Glomerular visceral epithelial cell (primary cell): ENCODE results near the gene PBX1.
"Not testable (repeated sequence)": the region's sequence is repeated elsewhere in the genome, so short reads cannot be mapped to it uniquely, and the experiment has no call there.

Experiments used
- DNase-seq: peaks from one replicate; pipeline ENCODE4 v3.0.0-alpha.2; 2016; ENCODE audit errors: extremely low spot score

PBX1 gene

DNA sequence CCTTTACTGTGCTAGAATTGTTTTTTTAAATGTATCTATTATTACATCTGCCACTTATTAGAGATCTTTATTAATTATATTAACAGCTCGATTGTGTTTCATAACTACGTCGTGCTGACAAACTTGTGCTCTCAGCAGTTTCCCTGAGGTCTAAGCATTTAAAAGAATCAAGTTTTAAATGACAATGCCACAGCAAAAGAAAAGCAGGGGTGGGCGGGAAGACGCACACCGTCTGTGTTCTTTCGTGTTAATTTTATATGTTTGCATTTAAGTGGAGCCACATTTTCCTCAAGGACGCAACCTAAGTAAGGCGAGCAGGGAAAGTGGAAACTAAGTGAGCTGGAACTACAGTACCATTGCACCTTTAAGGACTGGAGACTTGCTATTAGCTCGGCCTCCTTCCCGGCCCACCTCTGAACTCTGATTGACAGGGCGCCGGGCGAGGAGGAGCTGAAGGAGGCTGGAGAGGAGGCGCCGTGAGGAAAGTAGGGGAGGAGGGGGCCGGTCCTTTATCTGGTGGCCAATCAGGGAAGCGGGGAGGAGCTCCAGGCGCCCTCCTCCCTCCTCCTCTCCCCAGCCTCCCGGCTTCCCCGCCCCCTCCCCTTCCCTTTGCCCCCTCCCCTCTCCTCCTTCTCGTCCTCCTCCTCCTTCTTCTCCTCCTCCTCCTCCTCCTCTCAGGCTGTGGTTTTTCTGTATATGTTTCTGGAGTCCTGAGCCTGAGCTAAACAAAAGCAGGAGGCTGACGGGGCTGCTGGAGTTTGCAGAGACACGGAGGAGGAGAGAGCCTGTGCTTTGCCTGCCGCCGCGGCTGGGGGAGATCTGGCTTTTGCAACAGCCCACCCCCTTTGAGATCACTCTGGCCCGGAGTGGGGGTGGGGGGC is at the start of gene PBX1:
TSS of gene PBX1 (plus strand) at position 724 of the 881 bp plus-strand sequence.
- DNase-seq: peak; percentile 93

DNA sequence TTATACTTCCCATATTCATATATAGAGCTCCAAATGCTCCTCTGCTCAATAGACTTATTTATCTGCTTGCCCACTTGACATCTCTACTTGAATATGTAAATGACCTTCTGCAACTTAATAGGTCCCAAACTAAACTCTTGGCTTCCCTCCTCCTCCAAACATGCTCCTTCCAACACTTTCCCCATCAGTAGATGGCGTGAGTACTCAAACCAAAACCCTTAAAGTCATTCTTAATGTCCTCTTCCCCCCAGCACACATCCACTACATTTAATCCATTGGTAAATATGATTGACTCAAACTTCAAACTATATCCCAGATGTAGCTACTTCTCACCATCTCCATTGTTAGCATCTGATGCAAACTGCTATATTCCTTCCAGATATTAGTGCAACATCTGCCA is 48.5 kb upstream of the PBX1 start:
- DNase-seq: no peak

DNA sequence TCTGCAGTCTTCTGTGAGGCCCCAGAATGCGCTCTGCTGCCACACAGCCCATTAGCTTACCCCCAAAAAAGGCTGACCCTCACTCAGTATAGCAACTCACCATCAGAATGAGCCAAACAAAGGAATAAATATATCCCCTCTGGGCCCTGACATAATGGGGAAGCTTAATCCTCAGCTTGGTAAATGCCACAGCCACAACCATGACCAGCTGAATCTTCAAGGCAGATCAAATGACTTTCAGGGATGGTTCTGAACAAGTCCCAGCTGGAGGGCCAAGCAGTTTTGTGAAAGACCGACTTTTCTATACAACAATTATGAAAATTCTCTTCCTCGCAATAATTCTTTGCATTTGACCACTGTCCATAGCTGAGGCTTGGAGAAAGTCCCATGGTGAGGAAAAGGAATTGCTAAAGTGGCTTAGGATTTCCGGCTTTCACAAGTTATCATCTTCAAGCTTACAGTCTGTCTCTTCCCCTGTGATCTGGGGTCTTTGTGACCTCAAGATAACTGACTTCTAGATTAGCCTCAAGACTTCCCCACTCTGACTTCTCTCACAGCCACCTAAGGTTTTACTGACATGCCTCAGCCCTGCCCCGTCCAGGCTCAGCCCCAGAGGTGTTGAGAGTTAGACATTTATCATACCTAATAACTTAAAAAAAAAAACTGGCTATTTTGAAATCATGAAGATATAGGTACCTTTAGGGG is 47.8 kb upstream of the PBX1 start:
- DNase-seq: no peak

DNA sequence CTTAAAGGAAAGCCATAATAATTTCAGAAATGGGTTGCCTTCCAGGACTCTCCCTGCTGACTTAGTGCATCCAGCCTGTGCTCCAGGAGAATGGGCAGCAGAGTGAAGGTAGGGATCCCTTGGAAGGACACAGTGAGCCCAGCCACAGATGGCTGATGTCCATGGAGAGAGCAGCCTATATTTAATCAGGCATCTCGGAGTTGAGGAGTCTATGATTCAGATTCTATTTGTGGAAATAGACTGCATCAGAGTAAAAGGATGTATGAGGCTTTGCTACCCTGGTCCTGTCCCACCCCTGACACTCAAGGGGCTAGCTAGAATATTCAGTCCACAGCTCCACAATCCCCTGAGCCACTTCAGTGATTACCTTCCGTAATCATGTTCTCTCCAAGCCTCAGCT is 43.8 kb upstream of the PBX1 start:
- DNase-seq: no peak

DNA sequence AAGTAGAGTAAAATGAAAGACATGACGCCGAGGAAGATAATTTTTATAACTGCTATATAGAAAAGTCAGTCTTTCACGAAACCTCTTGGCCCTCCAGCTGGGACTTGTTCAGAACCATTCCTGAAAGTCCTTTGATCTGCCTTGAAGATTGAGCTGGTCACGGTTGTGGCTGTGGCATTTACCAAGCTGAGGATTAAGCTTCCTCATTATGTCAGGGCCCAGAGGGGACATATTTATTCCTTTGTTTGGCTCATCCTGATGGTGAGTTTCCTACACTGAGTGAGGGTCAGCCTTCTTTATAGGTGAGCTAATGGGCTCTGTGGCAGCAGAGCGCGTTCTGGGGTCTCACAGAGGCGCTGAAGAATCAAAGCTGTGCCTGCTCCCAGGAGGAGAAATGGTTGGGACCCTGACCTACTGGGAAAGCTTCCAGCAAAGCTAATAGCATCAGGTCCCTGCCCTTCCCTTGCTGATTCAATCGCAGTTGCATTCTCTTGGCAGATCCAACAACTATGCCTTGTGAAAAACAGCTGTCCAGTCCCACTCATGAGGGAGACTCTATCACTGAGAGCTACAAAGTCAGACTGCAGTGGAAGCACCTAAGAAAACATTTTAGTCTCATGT is 43.2 kb upstream of the PBX1 start:
- DNase-seq: no peak

DNA sequence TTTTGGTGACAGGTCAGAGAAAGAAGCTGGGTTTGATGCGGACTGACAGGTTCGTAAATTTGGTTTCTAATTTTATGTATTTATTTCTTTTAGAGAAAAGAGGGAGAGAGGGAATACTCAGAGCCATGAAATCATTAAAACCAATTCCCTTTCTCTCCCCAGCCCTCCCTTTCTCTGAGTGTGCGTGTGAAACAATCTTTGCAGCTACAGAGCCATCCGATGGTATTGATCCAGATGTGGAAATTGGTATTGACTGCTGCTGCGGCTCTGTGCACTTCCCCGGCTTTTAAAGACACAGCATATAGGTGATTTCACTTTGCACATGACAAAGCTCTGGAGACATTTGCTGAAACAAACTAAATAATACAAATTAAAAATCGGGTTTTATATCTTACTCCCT is 42.4 kb upstream of the PBX1 start:
- no peak for DNase-seq

DNA sequence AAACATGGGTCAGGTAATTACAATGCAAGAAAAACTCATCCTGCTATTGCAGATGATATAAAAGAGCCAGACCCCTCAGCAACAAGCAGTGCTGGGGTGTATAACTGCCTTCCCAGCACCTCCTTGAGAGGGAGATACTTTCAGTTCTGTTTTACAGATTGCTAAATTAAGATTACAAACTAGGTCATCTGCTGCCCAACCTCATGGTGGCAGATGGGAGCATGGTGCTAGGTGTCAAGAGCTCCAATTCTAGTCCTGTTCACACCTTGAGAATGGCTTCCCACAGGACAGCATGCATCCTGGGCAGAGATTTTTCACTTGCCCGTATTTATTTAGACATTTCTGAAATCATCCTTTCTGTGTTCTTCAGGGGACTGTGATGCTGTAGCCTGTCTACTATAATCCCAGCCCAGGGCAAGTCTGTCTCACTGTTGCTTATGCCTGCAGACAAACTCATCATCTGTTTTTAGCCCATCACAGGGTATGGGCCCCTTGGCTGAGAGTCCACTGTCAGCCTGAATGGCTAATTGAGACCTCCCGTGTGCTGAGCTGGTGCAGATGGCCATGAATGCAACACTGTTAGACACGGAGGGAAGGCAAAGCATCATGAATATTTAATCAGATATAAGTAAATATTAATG is 40.2 kb upstream of the PBX1 start:
- DNase-seq: no peak

DNA sequence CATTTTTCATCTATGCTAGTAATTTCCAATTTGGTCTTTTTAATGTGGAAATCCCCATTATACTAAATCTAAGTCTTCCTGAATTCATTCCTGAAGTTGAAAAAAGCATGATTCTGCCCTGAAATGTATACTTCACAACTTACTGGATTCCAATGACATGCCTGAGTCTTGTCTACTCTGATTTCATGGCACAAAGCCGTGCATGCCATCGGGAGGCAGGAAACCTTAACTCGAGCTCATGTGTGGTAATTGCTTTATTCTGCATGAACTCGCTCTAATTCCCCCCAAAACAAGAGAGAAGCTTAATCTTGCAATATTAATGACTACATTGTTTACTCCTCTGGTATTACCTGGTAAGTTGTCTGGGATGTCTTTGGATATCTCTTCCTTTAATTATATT is 39.6 kb upstream of the PBX1 start:
- no peak for DNase-seq

DNA sequence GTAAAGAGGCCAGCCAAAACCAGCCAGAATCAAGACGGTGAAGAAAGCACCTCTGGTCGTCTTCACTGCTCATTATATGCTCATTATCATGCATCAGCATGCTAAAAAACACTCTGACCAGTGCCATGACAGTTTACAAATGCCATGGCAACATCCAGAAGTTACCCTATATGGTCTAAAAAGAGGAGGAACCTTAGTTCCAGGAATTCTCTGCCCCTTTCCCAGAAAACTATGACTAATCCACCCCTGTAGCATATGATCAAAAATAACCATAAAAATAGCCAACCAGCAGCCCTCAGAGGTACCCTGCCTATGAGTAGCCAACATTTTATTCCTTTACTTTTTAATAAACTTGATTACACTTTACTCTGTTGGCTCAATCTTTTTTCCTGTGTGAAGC is 34.2 kb upstream of the PBX1 start:
- no peak for DNase-seq

DNA sequence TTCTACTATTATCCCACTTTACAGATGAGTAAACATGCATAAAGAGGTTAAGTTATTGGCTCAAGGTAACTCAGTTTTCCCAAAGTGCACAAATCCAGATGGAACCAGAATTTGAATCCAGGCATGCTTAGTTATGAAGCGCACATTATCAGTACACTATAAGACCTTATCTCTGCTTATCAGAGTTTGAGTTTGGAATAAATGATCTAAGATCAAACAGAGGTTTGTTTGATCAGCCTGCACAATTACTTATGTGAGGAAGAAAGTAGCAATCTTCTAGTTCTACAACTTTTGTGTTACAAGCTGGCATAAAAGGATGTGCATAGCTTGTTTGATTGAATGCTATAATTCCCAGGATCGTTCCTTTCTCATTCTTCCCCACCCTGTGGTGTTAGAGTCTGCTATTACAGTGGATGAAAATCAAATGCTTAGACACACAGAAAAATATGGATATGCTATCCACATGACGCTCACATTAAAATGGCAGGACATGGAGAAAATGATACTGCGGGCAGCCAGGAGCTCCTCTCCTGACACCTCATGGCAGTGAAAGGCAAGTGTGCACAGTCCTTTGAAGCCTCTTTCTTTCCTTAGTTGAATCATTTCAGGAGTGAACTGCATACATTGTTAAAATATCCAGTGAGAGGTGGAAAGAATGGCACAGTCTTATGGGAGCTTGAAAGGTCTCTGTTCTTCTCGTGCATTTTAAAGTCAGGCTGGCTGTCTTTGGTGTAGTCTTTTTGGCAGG is 23.9 kb upstream of the PBX1 start:
- DNase-seq: no peak

DNA sequence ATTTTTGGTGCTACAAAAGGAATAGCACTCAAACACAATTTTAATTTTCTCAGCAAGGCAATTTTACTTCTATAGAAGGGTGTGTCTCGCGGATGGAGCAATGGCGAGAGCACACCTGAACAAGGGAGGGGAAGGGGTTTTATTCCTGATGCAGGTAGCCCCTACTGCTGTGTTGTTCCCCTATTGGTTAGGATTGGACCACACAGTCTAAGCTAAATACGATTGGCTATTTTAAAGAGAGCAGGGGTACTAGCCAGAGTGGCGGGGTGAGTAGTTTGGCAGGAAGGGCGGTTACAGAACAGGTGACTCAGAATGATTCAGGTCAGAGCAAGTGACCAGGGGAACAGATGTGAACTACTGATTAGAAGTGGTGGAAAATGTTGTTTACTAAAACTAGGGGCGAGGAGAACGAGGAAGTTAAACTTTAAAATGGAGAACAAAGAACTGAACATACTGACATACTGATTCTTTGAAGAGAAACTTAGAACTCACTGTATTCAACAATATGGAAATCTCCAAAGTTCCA is 6.5 kb upstream of the PBX1 start:
- not testable (repeated sequence) for DNase-seq

DNA sequence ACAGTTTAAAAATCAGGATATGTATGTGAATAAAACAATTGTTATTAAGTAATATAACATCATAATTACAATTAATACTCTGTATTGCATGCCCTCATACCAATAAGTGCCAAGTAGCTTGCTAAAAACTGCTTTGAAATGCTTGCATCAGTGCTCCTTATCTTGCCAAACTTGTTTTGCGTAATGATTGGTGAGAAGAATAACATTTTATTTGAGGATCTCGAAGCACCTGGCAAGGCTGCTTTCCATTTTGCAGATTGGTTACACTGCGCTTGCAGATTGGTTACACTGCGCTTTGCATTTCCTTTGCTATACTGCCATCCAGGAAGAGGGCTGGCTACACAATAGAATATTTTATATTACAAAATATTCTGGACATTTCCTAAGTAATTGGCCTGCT is 1.7 kb upstream of the PBX1 start:
- no peak for DNase-seq

DNA sequence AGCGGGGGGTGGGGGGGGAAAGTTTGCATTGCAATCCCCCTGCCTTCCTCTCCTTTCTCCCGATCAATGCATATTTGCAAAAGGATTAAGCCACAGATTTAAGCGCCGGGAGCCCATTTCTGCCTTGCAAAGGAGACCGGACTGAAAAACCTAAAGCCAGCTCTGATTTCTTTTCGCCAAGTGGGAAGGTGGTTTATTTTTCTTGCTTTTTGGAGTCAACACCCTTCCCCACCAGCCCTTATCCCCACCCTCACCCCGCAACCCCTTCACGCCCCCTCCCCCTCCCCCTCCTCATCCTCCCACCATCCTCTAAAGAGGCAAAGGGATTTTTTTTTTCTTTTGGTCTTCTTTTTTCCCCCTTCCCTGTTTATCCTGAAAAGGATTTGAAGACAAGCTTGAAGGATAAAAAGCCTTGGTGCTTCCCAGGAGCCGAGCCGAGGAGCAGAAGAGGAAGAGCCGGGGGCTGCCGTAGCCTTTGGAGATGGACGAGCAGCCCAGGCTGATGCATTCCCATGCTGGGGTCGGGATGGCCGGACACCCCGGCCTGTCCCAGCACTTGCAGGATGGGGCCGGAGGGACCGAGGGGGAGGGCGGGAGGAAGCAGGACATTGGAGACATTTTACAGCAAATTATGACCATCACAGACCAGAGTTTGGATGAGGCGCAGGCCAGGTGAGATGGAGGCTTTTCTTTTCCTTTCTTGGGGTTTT is 513 bp downstream of the PBX1 start:
- DNase-seq: no peak

DNA sequence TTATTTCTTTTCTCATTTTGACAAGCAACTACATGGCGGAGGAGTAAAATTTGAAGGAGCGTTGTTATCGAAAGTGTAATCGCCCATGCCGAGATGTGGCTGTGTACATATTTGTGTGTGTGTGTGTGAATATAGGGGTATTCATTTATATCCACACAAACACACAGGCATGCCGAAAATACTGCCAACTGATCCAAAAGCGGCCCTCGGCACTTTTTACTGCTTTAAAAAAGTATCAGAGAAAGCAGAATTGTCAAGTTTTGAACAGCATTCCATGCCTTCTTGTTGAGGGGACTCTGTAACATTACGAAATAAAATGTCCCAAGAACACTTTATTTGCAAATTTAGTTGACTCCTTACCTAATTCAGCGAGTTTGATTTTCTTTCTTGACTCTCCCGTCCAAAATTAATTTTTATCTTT is 1.1 kb downstream of the PBX1 start:
- no peak for DNase-seq

DNA sequence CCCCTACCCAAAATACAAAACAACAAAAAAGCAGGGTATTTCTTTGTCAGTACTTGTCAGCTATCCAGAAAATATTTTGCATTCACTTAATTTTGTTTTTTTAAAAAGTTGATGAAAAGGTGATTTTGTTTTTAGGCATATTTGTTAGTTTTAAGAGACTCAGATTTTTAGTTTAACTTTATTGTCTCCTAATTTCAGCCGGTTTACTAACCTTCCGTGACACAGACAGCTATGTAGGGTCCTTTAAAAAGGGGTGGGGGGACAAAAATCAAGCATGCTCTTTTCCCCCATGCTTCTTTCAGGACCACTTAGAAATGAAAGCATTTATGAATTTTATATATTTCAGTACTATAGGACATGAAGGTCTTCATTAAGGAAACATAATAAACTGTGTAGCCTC is 1.6 kb downstream of the PBX1 start:
- DNase-seq: no peak

DNA sequence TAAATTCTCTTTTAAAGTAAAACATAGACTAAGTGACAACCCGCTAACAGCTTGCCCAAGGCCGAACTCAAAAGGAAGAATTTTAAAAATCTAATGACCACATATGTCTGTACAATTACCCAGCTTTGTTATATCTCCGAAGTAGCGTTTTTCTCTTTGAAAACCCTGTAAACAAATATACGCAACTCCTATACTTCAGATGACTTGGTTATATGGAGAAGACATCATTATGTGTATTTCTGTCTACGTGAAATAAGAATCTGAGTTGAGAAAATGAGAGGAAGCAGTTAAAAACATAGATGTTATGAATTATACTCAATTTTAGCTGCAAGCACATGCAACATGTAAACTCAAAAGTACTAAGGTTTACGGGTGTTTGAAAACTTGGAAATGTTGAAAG is 2.0 kb downstream of the PBX1 start:
- DNase-seq: no peak

DNA sequence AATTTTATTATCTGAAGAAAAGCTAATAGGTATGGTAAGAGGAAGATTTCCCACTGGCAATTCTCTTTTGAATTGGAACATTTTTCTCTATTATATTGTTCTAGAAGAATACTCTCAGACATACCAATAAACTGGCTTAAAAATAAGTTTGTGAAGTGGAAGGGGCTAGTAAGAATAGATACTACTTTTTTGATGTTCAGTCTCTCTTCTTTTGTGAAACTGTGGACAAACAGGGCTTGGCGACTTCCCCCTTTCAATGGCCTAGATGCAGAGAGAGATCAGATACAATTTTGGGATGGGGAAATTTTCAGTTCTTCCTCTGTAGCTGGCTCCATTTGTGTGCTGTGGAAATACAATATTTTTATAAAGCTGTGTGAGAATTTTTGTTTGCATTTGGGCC is 2.5 kb downstream of the PBX1 start:
- no peak for DNase-seq

DNA sequence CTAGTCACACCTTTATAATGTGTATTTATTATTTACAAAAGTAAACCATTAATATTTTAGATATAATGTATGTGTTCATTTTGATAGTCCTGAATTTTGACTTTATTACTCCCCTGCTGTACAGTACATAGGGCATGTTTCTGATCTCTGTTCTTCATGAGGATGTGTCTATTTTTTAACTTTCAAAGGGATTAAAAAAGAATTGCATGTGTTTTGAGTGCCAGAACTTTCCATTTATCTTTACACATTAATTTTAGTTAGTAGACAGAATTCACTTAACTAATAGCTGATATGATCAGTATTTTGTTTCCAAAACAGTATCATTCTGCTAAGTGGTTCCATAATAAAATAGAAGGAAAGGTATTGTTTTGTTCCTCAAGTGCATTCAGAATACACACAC is 3.1 kb downstream of the PBX1 start:
- DNase-seq: no peak

DNA sequence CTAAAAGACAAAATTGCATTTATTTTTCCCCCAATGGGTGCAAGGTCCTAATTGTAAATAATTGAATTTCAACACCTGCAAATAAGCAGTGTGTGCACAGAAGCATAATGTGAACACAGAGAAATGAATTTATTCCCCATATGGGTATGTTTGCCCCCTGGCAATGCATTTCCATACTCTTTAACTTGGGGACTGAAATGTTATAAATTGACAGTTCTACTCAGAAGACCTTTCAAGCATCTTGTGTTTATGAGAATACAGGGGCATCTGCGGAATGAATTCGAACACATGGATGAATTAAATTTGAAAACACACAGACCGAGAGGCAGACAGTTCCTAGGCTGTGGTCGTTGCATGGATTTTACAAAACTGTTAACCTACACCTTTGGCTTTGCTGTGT is 3.5 kb downstream of the PBX1 start:
- DNase-seq: no peak

DNA sequence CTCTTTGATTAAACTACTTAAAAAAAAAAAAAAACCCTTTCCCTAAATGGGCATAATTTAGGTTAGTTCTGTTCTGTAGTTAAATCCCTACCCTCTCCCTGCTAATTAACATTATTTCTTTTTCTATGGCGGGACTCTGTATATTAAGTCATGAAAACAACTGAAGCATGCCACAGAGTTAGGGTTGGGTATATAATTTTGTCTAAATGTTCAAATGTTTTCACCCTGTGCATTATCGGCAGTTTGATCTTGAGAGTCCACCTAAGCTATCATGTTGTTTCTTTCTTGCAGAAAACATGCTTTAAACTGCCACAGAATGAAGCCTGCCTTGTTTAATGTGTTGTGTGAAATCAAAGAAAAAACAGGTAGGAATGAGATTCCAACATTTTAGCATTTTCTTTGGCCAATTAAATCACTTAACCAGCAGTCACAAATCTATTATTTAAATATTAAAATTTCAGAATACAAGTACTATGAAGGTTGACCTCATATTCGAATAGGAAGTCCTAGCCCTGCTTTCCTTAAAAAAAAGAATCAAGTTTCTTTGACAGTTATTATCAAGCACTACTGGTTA is 4.0 kb downstream of the PBX1 start:
- no peak for DNase-seq
